Keratinocyte (primary cell): Measurements from ENCODE around the gene TUBGCP4. TPM values are rescaled to one million over a fixed set of nuclear protein-coding genes. Genes with fewer than 3 reads are reported as not detected.
A peak's percentile ranks its signal among the peaks of the same experiment; 100 is the strongest.

Source experiments
- DNase-seq: peaks from one replicate; pipeline ENCODE4 v3.0.0-alpha.2; 2011; ENCODE audit warnings: low read depth, missing footprints, low spot score
- FAIRE-seq: peaks from 2 replicates; lab custom pipeline; 2011; peaks lifted over from hg19 to GRCh38; lab: Jason Lieb, UNC
- H2AFZ ChIP-seq: 2 replicates; pipeline ENCODE4 v1.6.0; 2012; ENCODE audit warnings: low read length, control low read depth, inconsistent platforms; ENCODE audit not compliant: control insufficient read depth
- H3K27ac ChIP-seq: 2 replicates; pipeline ENCODE4 v1.5.1; 2011; ENCODE audit warnings: low read length; ENCODE audit not compliant: control insufficient read depth, insufficient read depth
- H3K27me3 ChIP-seq: 3 replicates; pipeline ENCODE4 v1.6.0; 2011; ENCODE audit warnings: low read length; ENCODE audit not compliant: control insufficient read depth, insufficient read depth; ENCODE audit errors: extremely low read depth
- H3K36me3 ChIP-seq, 2 experiments: 2 replicates in 1 of 2; 3 replicates in 1 of 2; pipeline ENCODE4 v1.5.1; 2011; ENCODE audit warnings: low read length in 2 of 2, mild to moderate bottlenecking in 1 of 2; ENCODE audit not compliant: control insufficient read depth in 2 of 2, insufficient read depth in 2 of 2; ENCODE audit errors: extremely low read depth in 1 of 2
- H3K4me1 ChIP-seq: 3 replicates; pipeline ENCODE4 v1.5.1; 2011; ENCODE audit warnings: low read length; ENCODE audit not compliant: control insufficient read depth, insufficient read depth; ENCODE audit errors: extremely low read depth
- H3K4me2 ChIP-seq: 3 replicates; pipeline ENCODE4 v1.6.0; 2011; ENCODE audit warnings: low read depth, low read length; ENCODE audit not compliant: control insufficient read depth, insufficient read depth; ENCODE audit errors: extremely low read depth
- H3K4me3 ChIP-seq, 3 experiments: fragments of 200-600 bp in 1 of 3; sonication (generic) in 1 of 3; 2 replicates in 2 of 3; 3 replicates in 1 of 3; pipeline ENCODE4 v1.5.1; 2011 to 2016; ENCODE audit warnings: low read length in 3 of 3, mild to moderate bottlenecking in 3 of 3, control low read depth in 2 of 3, inconsistent platforms in 1 of 3, low read depth in 1 of 3, mixed read lengths in 1 of 3, mixed run types in 1 of 3, moderate library complexity in 1 of 3; ENCODE audit not compliant: control insufficient read depth in 2 of 3, insufficient read depth in 2 of 3; ENCODE audit errors: extremely low read depth in 1 of 3
- H3K79me2 ChIP-seq: 2 replicates; pipeline ENCODE4 v1.6.0; 2012; ENCODE audit warnings: low read length; ENCODE audit not compliant: control insufficient read depth, insufficient read depth
- H3K9ac ChIP-seq: 3 replicates; pipeline ENCODE4 v1.6.0; 2011; ENCODE audit warnings: low read length; ENCODE audit not compliant: control insufficient read depth, insufficient read depth; ENCODE audit errors: extremely low read depth
- H3K9me1 ChIP-seq: 3 replicates; pipeline ENCODE4 v1.6.0; 2011; ENCODE audit warnings: low read length; ENCODE audit not compliant: control insufficient read depth, insufficient read depth; ENCODE audit errors: extremely low read depth
- H3K9me3 ChIP-seq: 2 replicates; pipeline ENCODE4 v1.5.1; 2012; ENCODE audit warnings: low read depth, low read length; ENCODE audit not compliant: control insufficient read depth
- H4K20me1 ChIP-seq: 3 replicates; pipeline ENCODE4 v1.6.0; 2011; ENCODE audit warnings: low read length; ENCODE audit not compliant: control insufficient read depth, insufficient read depth; ENCODE audit errors: extremely low read depth
- EZH2 ChIP-seq: IDR thresholded peaks from one replicate; pipeline ENCODE4 v1.6.1; 2012; ENCODE audit warnings: inconsistent platforms, mild to moderate bottlenecking, low read length, moderate library complexity
- dilution Hi-C: fragments of 300-500 bp; cut with MboI; formaldehyde crosslinking; loops from one replicate; pipeline ENCODE4 v1.7.0; 2020; ENCODE audit warnings: low sequenced_read_pairs; ENCODE audit not compliant: extremely low pct_ligation_motif_present
- polyA plus RNA-seq, 5 experiments: library from polyadenylated mRNA; depleted of rRNA in 3 of 5; stranded (reverse) in 3 of 5; stranded (forward) in 1 of 5; unstranded in 1 of 5; fragments of >200 nt; gene quantifications; 1 replicate in 1 of 5; 2 replicates in 3 of 5; 3 replicates in 1 of 5; pipeline versions ENCODE4 v1.2.1 to v1.2.3, GENCODE V29; 2011 to 2012; ENCODE audit warnings: missing spikeins in 2 of 5, low read depth in 1 of 5, low replicate concordance in 1 of 5
- TF ChIP-seq, protein P1 (sequence below), 3 experiments: IDR thresholded peaks in 1 of 3; conservative IDR thresholded peaks in 1 of 3; optimal IDR thresholded peaks in 1 of 3; 2 replicates in 2 of 3; 3 replicates in 1 of 3; pipeline versions ENCODE3 to v1.5.1; 2011; ENCODE audit warnings: low read length in 3 of 3, mild to moderate bottlenecking in 3 of 3, moderate library complexity in 2 of 3, control low read depth in 1 of 3, inconsistent platforms in 1 of 3; ENCODE audit not compliant: insufficient read depth in 2 of 3; ENCODE audit errors: extremely low read depth in 1 of 3

Gene TUBGCP4
- polyA plus RNA-seq, 1 donor (not counting 4 experiments of a cell fraction or from before 2014, with no cell fraction given), result 16.1 TPM

DNA sequence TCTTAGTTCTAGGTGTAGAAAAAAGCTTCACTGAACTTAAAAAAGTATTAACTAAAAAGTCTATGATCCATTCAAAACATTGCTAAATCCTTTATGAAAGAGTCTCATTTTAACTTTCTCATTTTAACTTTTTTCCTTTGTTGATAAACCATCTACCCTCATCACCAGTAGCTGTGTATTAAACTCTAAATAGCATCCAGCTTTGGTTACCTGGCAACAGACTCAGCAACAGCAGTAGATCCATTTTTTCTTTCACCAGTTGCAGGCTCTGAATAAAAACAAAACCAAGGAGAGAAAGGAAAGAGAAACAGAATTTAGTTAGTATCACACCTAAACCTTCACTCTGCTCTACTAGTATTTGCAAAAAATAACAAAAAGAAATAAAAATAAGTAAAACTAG lies 70.4 kb downstream of the TUBGCP4 start:
- H3K36me3 ChIP-seq, result peaks cover 4 to 5% of the 10 kb centered on the region in 2 experiments
- FAIRE-seq (no peak), DNase-seq (no peak)
- no peaks in the 10 kb centered on the region for H3K27me3 ChIP-seq
- H4K20me1 ChIP-seq, result no peaks in the 10 kb centered on the region
- no peak overlapping the region for H2AFZ ChIP-seq
- H3K9me3 ChIP-seq, result no peaks in the 10 kb centered on the region
- no peaks in the 10 kb centered on the region for H3K79me2 ChIP-seq
- dilution Hi-C loops, result no loop called here
- peak overlapping the region; percentile 56 for H3K27ac ChIP-seq
- H3K4me1 ChIP-seq, result peaks cover 9% of the 10 kb centered on the region
- H3K4me2 ChIP-seq, result peak overlapping the region; percentile 58
- peak overlapping the region; percentile 4 for H3K9ac ChIP-seq
- TF ChIP-seq, protein P1, sequence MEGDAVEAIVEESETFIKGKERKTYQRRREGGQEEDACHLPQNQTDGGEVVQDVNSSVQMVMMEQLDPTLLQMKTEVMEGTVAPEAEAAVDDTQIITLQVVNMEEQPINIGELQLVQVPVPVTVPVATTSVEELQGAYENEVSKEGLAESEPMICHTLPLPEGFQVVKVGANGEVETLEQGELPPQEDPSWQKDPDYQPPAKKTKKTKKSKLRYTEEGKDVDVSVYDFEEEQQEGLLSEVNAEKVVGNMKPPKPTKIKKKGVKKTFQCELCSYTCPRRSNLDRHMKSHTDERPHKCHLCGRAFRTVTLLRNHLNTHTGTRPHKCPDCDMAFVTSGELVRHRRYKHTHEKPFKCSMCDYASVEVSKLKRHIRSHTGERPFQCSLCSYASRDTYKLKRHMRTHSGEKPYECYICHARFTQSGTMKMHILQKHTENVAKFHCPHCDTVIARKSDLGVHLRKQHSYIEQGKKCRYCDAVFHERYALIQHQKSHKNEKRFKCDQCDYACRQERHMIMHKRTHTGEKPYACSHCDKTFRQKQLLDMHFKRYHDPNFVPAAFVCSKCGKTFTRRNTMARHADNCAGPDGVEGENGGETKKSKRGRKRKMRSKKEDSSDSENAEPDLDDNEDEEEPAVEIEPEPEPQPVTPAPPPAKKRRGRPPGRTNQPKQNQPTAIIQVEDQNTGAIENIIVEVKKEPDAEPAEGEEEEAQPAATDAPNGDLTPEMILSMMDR (optimal IDR thresholded peaks at IDR 0.05 in 1 of 3, IDR thresholded peaks at IDR 0.05 in 1 of 3, conservative IDR thresholded peaks at IDR 0.05 in 1 of 3; ENCODE audit: extremely low read depth in 1 of 3, insufficient read depth in 2 of 3, low read length in 3 of 3), result no peak
- TF ChIP-seq EZH2, result no peak
- H3K9me1 ChIP-seq, result no peaks in the 10 kb centered on the region
- no peak overlapping the region for H3K4me3 ChIP-seq

- H3K27me3 ChIP-seq, result no peaks in the 10 kb centered on the region
- no peaks in the 10 kb centered on the region for H3K79me2 ChIP-seq
- no peak for FAIRE-seq
Measured at GRCh38 chr15:43446344-43446743, 75.4 kb downstream of the TUBGCP4 start.

More at GRCh38 chr15:43446344-43446743, 75.4 kb downstream of the TUBGCP4 start:
- Histone ChIP-seq H3K9me1 (no peaks in the 10 kb centered on the region), H3K9me3 (no peaks in the 10 kb centered on the region), H3K36me3 (no peaks in the 10 kb centered on the region), H3K4me3 (no peak overlapping the region), H2AFZ (no peak overlapping the region), H4K20me1 (no peaks in the 10 kb centered on the region), H3K4me2 (no peak overlapping the region), H3K27ac (no peak overlapping the region), H3K4me1 (peaks cover under 1% of the 10 kb centered on the region), H3K9ac (no peak overlapping the region)
- DNase-seq, result no peak
- TF ChIP-seq EZH2, result no peak
- TF ChIP-seq, protein P1 (optimal IDR thresholded peaks at IDR 0.05 in 1 of 3, IDR thresholded peaks at IDR 0.05 in 1 of 3, conservative IDR thresholded peaks at IDR 0.05 in 1 of 3; ENCODE audit: extremely low read depth in 1 of 3, insufficient read depth in 2 of 3, low read length in 3 of 3), result no peak
- dilution Hi-C loops, result no loop called here
